A673 (cell line): ENCODE results near the gene HMGN4. TPM values are rescaled to one million over a fixed set of nuclear protein-coding genes. Genes with fewer than 3 reads are reported as not detected.
A peak's percentile ranks its signal among the peaks of the same experiment; 100 is the strongest.

ENCODE experiments used
- BruUV-seq: library from RNA; stranded (reverse); fragments of 400-500 nt; replicated peaks from 2 replicates; lab custom pipeline; 2021; lab: Mats Ljungman, UMichigan
- CTCF ChIA-PET: fragments of 300-600 bp; sonication (Branson Sonifier 250); formaldehyde crosslinking; loops from one replicate; lab custom pipeline; 2022; ENCODE audit warnings: antibody characterized with exemption; lab: Charles Lee
- POLR2A ChIA-PET: fragments of 300-600 bp; sonication (Branson Sonifier 250); formaldehyde crosslinking; loops from one replicate; lab custom pipeline; 2022; ENCODE audit warnings: antibody characterized with exemption; ENCODE audit not compliant: low non-redundant PET; lab: Charles Lee
- DNase-seq: peaks from one replicate; pipeline ENCODE4 v3.0.0-alpha.2; 2015; ENCODE audit warnings: low spot score
- H3K27ac ChIP-seq: fragments of 200-600 bp; sonication (generic); 2 replicates; pipeline ENCODE4 v1.5.1; 2016; ENCODE audit warnings: mixed run types, low read depth, mild to moderate bottlenecking, mixed read lengths, antibody characterized with exemption, low read length; ENCODE audit not compliant: poor library complexity, severe bottlenecking
- H3K27me3 ChIP-seq: fragments of 200-600 bp; sonication (generic); replicated peaks from 2 replicates; pipeline ENCODE4 v1.6.1; 2017; ENCODE audit warnings: mixed run types, low read depth, mild to moderate bottlenecking, mixed read lengths, antibody characterized with exemption, low read length; ENCODE audit not compliant: insufficient read depth, poor library complexity
- H3K36me3 ChIP-seq: fragments of 200-600 bp; sonication (generic); 2 replicates; pipeline ENCODE4 v1.6.1; 2016; ENCODE audit warnings: mixed run types, mild to moderate bottlenecking, mixed read lengths, antibody characterized with exemption, low read length; ENCODE audit not compliant: insufficient read depth, poor library complexity, severe bottlenecking
- H3K4me1 ChIP-seq: fragments of 200-600 bp; sonication (generic); 2 replicates; pipeline ENCODE4 v1.6.1; 2017; ENCODE audit warnings: mixed run types, mild to moderate bottlenecking, mixed read lengths, antibody characterized with exemption, low read length; ENCODE audit not compliant: insufficient read depth, poor library complexity, severe bottlenecking
- H3K4me3 ChIP-seq: fragments of 200-600 bp; sonication (generic); 2 replicates; pipeline ENCODE4 v1.5.1; 2016; ENCODE audit warnings: low read depth, mixed run types, mild to moderate bottlenecking, mixed read lengths, low read length; ENCODE audit not compliant: poor library complexity, severe bottlenecking
- H3K9me3 ChIP-seq: fragments of 200-600 bp; sonication (generic); 2 replicates; pipeline ENCODE4 v1.6.1; 2016; ENCODE audit warnings: mixed run types, low read depth, mild to moderate bottlenecking, mixed read lengths, antibody characterized with exemption, low read length; ENCODE audit not compliant: poor library complexity, severe bottlenecking
- CTCF ChIP-seq: fragments of 300-800, 200-600 bp; sonication (generic); conservative IDR thresholded peaks from 2 replicates; pipeline ENCODE4 v1.5.1; 2017; ENCODE audit warnings: low read depth, mild to moderate bottlenecking, antibody characterized with exemption, low read length, moderate library complexity, mixed read lengths
- EZH2 ChIP-seq: fragments of 200-600 bp; sonication (generic); IDR thresholded peaks from 2 replicates; pipeline ENCODE4 v1.6.1; 2017; ENCODE audit warnings: borderline replicate concordance, low read depth, mild to moderate bottlenecking, mixed read lengths, antibody characterized with exemption, low read length; ENCODE audit not compliant: poor library complexity, severe bottlenecking
- intact Hi-C: fragments of 100-400 bp; cut with micrococcal nuclease; formaldehyde crosslinking; loops from one replicate; pipeline ENCODE4 v1.10.0; 2022; ENCODE audit not compliant: unreplicated experiment
- total RNA-seq: library from RNA; stranded (reverse); gene quantifications from 2 replicates; pipeline ENCODE4 v1.2.3, GENCODE V29; 2021

The HMGN4 gene
- total RNA-seq, 1 experiment from 2014 or later = 58.6 TPM

DNA sequence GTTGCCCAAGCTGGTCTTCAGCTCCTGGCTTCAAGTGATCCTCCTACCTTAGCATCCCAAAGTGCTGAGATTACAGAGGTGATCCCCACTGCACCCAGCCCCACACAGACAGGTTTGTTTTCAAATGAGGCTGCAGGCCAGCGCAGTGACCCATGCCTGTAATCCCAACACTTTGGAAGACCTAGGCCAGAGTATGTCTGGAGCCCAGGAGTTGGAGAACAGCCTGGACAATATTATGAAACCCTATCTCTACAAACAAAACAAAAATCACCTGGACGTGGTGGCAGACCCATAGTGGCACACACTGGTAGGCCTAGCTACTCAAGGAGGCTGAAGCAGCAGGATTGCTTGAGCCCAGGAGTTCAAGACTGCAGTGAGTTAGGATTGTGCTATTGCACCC lies 8.0 kb upstream of the HMGN4 start:
- H3K27me3 ChIP-seq = no peaks in the 10 kb centered on the region
- CTCF ChIA-PET = no interaction called here
- H3K9me3 ChIP-seq = no peaks in the 10 kb centered on the region
- TF ChIP-seq CTCF (no peak), EZH2 (no peak)
- DNase-seq = no peak
- intact Hi-C loops = no loop called here
- BruUV-seq = no TSS peak
- no peaks in the 10 kb centered on the region for H3K36me3 ChIP-seq
- no peak overlapping the region for H3K27ac ChIP-seq
- no peak overlapping the region for H3K4me3 ChIP-seq
- H3K4me1 ChIP-seq = peaks cover 12% of the 10 kb centered on the region
- POLR2A ChIA-PET = no interaction called here

DNA sequence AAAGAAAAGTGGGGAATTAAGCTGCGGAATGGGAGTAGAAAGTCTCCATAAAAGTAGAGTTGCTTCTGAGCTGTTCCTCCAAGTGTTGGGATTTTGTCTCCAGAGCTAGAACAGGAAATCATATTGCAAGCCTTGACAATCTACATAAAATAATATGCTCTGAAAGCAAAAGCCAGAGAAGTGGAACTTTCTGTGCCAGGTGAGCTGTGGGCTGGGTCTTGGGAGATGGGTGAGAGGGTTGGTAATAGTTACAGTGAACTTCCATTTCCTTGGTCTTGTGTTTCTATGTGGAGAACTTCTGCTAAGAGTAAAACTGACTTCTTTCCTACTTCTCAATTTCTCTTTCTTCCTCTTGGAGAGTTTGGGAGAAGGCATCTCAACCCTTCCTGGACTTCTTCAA lies 6.3 kb upstream of the HMGN4 start:
- H3K4me3 ChIP-seq = no peak overlapping the region
- H3K36me3 ChIP-seq = no peaks in the 10 kb centered on the region
- BruUV-seq = no TSS peak
- peaks cover 26% of the 10 kb centered on the region for H3K4me1 ChIP-seq
- POLR2A ChIA-PET = no interaction called here
- H3K27ac ChIP-seq = no peak overlapping the region
- TF ChIP-seq EZH2 = no peak
- TF ChIP-seq CTCF = no peak
- no peaks in the 10 kb centered on the region for H3K27me3 ChIP-seq
- DNase-seq = no peak
- intact Hi-C loops = no loop called here
- CTCF ChIA-PET = no interaction called here
- H3K9me3 ChIP-seq = no peaks in the 10 kb centered on the region

GRCh38 chr6:26532699-26533531 lies 5.3 kb upstream of the HMGN4 start:
- no peaks in the 10 kb centered on the region for H3K27me3 ChIP-seq
- CTCF ChIA-PET = interaction anchor here (0.5 to 1.4 kb wide), 2 partner anchors 191 to 357 kb away, joined by 4 to 10 read pairs; no protein-coding TSS in a partner anchor
- intact Hi-C loops = no loop called here
- peak overlapping the region; percentile 93 for H3K27ac ChIP-seq
- peaks cover 28% of the 10 kb centered on the region for H3K4me1 ChIP-seq
- POLR2A ChIA-PET = interaction anchor here (0.5 to 1.0 kb wide), 3 partner anchors 8 to 203 kb away, joined by 3 to 12 read pairs (median 6); no protein-coding TSS in a partner anchor
- H3K36me3 ChIP-seq = no peaks in the 10 kb centered on the region
- TF ChIP-seq CTCF = no peak
- no peak for TF ChIP-seq EZH2
- H3K9me3 ChIP-seq = no peaks in the 10 kb centered on the region
- peak; percentile 96 for DNase-seq
- H3K4me3 ChIP-seq = peak overlapping the region; percentile 64
- BruUV-seq = no TSS peak
